ENCODE measurements around the gene CTSK.

CTSK gene

GRCh38 chr1:150751443-150751842, 56.6 kb downstream of the CTSK start:
- DNase-seq: no peak

DNA sequence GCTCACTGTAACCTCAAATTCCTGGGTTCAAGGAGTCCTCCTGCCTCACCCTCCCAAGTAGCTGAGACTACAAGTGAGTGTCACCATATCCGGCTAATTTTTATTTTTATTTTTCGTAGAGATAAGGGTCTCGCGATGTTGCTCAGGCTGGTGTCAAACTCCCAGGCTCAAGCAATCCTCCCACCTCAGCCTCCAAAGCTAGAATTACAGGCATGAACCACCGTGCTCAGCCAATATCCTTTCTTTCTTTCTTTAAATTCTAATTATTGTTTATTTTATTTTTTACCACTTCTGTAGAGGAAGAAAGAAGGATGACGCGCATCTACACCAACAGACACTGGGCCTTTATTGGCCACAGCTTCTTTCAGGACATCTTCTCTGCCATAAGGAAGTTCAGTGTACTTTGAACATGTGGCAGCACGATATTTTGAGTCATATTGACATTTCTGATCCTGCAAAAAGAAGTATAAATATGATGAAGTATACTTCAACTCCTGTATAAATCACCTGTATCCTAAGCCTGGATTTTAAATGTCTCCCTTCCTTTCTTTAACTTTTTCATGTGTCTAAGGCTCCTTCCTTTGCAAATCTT, 58.2 kb downstream of the CTSK start:
- no peak for DNase-seq

DNA sequence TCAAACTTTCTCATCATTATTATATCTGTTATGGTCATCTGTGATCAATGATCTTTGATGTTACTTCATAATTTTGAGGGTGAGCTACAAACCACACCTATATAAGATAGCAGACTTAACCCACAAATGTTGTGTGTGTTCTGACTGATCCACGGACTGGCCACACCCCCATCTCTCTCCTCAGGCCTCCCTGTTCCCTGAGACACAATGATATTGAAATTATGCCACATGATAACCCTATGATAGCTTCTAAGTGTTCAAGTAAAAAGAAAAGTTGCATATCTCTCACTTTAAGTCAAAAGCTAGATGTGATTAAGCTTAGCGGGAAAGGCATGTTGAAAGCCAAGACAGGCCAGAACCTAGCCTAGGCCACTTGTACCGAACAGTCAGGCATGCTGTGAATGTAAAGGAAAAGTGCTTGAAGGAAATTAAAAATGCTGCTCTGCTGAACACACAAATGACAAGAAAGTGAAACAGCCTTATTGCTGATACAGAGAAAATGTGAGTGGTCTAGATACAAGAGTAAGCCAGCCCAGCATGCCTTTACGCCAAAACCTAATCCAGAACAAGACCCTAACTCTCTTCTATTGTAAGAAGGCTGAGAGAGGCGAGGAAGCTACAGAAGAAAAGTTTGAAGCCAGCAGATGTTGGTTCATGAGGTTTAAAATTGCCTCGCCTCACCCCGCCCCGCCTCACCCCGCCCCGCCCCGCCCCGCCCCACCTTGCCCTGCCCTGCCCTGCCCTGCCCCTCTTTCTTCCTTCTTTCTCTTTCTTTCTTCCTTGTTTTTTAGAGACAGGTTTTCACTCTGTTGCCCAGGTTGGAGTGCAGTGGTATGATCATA, 59.0 kb downstream of the CTSK start:
- no peak for DNase-seq

Measured in activated effector memory CD4-positive, alpha-beta T cell treated with Interleukin-2 at 50 U/mL for 16 hours (primary cell).